Activated CD8-positive, alpha-beta memory T cell treated with anti-CD3 and anti-CD28 coated beads, Interleukin-2, amount 50 U/mL, for 1 hour (primary cell): ENCODE measurements around the gene C16orf96.
A peak's percentile ranks its signal among the peaks of the same experiment; 100 is the strongest.

Experiments used
- DNase-seq: peaks from one replicate; pipeline ENCODE4 v3.0.0-alpha.2; 2020; ENCODE audit errors: extremely low read depth

Gene C16orf96

GRCh38 chr16:4601036-4601863 lies 45.1 kb downstream of the C16orf96 start:
- DNase-seq = no peak

DNA sequence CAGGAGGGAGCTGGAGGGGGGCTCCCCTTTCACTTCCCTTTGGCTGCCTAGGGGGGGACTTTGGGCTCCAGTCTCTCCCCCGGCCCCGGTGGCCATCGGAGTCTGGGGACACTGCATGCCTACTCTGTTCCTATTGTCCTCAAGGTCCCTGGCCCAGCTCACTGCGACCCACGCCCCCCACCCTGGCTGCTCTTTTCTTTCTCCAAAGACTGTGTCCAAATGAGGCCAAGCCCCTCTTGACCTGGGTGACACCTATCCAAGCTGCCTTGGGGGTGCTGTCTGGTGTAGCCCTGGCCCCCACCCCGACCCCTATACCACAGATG lies 45.7 kb downstream of the C16orf96 start:
- DNase-seq = no peak

- no peak for DNase-seq
These were observed 46.2 kb downstream of the C16orf96 start for GRCh38 chr16:4602331-4602730.

- no peak for DNase-seq
These were observed 47.6 kb downstream of the C16orf96 start for GRCh38 chr16:4603624-4604170.

GRCh38 chr16:4604401-4604800 lies 48.3 kb downstream of the C16orf96 start:
- DNase-seq = no peak

DNA sequence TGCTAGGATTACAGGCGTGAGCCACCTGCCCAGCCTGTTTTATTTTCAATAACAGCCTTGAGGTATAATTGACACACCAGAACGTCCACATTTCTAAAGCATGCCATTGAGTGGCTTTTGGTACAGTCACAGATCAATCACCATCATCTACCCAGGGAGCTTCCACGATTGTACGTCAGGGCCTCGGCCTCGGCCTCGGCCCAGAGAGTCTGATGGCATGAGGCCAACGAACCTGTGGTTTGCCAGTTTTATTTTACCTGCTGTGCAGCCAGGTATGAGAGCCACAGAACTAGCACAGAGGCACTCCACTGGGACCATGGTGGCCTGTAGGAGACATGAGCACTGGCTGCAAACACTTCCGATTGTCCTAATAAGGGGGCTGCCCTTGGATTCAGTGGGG lies 50.2 kb downstream of the C16orf96 start:
- no peak for DNase-seq

DNA sequence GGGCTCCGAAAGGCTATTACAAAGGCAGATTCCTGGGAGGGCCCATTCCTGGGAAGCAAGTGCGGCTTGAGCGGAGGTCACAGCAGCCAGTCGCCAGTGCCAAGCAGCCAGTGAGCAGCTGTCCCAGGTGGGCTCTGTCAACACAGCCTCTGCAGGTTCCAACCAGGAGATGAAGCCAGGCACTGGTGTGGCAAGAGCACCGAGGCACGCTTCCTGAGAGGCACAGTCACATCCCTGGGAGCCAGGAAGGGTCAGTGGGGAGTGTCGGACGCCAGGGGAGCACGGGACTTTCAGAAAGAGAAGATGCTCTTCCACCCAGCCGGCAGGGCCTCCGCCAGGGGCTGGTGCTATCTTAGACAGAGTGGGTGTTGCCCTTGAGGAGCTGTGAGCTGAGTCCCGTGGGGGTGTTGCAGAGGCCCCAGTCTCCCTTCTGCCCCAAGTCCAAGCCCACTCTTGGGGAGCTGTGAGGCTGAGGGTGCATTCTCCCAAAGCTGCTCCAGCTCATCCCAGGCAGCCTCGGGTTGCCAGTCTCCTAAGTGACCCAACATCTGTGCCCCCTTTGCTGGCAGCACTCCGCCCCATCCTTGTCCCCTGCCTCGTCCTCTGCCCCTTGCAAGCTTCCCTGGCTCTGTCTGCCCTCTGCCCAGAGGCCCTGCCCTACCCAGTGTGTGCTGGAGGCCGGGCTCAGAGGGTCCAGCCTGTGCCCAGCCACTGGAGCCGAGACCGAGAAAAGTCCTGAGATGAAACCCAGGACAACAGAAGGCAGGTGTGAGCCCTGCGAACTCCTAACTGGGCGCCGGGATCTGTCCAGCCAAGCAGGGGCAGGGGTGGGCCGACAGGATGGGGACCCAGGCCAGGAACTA lies 51.9 kb downstream of the C16orf96 start:
- no peak for DNase-seq

- DNase-seq = no peak
These were observed 52.5 kb downstream of the C16orf96 start for GRCh38 chr16:4608704-4608980.

DNA sequence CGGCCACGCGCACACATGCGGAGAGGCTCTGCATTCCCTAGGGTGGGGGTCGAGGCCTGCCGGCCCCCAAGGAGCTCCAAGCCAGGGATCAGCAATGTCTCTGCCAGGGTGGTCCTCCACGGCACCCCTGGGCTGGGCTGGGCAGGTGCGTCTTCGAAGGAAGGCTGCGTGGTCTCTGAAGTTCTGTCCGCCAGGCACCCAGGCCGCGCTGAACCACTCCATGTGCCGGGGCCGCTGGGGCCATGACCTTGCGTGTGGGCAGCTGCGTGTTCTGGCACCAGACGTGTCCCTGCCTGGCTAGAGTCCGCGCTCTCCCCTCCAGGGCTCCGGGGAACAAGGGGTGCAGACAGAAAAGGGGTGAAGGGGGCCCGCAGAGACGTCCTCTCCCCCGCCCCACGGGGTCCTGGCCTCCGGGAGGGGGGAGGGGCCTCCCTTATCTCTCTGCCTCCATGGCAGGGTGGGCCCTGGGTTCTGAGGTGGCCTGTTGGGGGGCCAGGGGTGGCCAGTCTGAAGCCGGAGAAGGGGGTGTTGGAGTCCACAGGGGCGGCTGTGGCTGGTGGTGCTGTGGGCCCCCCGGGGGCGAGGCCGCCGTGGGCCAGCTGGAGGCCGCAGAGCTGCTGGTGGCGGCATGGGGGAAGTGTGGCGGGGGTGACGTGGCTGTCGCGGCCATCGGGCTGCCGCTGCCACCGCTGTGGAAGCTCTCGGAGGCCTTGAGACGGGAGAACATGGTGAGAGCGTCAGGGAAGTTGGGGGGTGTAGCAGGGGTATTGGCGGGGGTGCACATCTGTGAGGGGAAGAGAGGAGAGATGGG lies 53.3 kb downstream of the C16orf96 start:
- DNase-seq = no peak

GRCh38 chr16:4610011-4611005 lies 54.2 kb downstream of the C16orf96 start:
- DNase-seq = no peak

GRCh38 chr16:4611337-4612021 lies 55.3 kb downstream of the C16orf96 start:
- DNase-seq = no peak

DNA sequence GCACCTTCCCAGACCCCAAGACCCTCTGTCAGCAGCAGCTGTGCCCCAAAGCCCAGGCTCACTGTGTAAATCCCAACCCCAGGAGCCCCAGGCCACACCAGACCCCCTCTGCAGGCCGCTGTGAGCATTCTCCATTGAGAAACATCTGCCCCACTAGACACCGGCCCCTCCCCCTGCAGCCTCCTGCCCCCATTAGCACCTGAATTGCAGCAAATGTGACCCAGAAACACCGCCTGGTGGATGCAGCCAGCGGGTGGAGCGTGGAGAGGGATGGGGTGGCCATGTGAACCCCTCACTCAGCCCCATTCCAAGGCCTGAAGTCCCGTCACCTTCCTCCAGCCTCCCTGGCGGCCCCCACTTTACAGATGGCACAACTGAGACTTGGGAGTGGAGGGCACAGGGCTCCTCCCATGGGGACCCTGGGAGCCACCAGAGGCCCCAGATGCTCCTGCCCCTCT lies 56.4 kb downstream of the C16orf96 start:
- DNase-seq = no peak

DNA sequence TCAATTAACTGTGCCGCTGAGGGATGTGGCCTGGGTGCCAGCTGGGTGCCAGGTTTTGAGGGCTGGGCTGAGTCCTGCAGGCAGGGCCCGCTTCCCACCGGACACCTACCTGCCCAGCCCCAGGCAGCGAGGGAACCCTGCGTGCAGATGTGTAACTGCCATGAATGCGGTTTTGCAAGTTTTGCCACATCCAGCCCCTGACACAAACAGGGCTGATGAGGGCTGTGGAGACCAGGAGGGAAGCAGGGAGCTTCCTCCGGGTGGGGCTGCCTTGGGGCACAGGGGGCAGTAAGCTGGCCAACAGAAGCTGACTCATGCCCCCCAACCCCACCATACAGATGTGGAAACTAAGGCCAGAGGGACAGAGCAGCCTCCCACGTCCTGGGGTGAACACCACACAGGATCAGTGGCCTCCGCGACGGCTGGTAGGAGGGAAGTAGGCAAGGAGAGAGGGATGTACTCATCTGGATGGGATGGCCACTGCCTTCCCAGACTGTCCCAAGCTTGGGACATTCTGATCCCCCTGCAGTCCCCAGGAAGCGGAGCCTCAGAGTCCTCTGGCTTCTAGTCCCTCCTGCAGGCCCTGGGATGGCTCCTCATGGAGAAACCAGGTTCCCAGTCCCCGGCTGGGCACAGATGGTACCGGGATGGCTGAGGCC lies 57.0 kb downstream of the C16orf96 start:
- no peak for DNase-seq

DNA sequence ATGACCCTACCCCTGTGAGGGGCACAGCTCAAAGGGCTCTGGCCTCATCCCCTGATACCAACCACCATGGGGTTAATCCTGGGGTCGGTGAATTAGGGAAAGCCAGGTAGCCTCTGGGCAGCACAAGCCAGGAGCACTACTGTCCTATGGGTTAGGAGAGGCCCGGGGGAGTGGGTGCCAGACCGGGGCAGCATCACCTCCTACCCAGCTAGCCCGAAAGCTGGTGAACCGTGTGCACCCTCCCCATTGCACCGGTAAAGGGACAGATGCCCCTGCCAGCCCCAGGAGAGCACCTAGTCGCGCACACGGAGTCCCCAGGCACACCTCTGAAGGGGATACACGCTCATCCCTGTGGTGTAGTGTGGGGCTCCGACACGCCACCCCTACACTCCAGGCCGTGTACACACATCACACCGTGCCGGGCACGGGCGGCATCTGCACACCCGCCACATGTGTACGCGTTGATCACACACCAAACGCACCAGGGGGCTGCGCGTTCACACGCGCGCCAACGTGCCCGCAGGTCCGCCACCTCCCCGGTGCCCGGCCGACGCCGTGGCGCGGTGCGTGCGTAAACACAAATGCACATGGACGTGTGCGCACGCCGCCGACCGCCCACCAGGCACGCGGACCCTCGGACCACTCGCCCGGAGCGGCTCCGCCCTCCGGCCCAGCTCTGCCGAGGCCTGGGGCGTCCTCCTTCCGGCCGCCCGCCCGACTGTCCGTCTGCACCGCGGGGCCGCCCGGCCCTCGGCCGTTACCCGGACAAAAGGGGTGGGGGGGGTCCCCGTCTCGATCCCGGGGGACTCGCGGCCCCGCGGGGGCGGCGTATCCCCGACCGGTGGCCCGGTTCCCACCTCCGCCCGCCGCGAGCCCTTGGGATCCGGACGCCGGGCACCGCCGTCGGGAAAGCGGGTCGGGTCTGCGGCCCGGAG lies 57.8 kb downstream of the C16orf96 start:
- no peak for DNase-seq

GRCh38 chr16:4614571-4615383 lies 58.6 kb downstream of the C16orf96 start, which contains the start of gene UBALD1:
Gene UBALD1 (minus strand): TSS chr16:4614888. CDS start chr16:4614797, 91 bp downstream.
- DNase-seq = peak; percentile 42

DNA sequence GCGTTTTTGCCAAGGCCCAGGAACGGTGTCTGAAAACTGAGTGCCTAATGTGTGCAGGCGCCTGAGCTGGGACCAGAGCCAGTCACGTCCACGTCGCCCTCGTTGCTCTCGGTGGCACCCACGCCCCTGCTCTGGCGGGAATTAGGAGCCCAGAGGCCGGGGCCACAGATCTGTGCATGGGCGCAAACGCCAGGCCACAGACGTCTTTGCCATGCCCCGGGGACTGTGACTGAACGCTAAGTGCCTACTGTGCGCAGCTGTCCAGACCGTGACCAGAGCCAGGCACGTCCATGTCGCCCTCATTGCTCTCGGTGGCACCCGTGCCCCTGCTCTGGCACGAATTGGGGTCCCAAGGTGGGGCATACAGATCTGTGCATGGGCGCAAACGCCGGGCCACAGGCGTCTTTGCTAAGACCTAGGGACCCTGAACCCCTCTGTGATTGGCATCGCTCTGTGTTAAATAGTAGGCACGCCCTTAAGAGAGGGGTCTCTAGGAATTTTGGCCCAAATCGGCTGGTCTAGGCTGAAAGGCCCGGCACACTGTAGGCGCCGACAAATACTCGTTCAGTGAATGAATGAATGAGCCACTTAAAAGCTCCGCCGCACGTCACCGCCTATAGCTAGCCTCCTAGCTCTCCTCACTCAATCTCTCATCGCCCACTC lies 59.4 kb downstream of the C16orf96 start:
- no peak for DNase-seq
